GM10248 (cell line): ENCODE results near the gene ASRGL1.

Source experiments
- CTCF ChIA-PET: fragments of 300-600 bp; sonication (Branson Sonifier 250); formaldehyde crosslinking; extraction: SDS; loops from one replicate; lab custom pipeline; 2021; ENCODE audit warnings: antibody characterized with exemption; lab: Yijun Ruan, JAX
- POLR2A ChIA-PET: fragments of 350-650 bp; sonication (Branson Sonifier 250); formaldehyde crosslinking; extraction: SDS; loops from one replicate; lab custom pipeline; 2020; ENCODE audit warnings: antibody characterized with exemption; lab: Yijun Ruan, JAX
- DNase-seq: peaks from one replicate; pipeline ENCODE4 v3.0.0; 2012; ENCODE audit errors: extremely low spot score
- TF ChIP-seq, protein P1 (sequence below): IDR thresholded peaks from 2 replicates; pipeline ENCODE4 v1.5.1; 2012; ENCODE audit warnings: mild to moderate bottlenecking, low read depth; ENCODE audit errors: extremely low read depth, missing control alignments, control extremely low read depth

ASRGL1 gene

DNA sequence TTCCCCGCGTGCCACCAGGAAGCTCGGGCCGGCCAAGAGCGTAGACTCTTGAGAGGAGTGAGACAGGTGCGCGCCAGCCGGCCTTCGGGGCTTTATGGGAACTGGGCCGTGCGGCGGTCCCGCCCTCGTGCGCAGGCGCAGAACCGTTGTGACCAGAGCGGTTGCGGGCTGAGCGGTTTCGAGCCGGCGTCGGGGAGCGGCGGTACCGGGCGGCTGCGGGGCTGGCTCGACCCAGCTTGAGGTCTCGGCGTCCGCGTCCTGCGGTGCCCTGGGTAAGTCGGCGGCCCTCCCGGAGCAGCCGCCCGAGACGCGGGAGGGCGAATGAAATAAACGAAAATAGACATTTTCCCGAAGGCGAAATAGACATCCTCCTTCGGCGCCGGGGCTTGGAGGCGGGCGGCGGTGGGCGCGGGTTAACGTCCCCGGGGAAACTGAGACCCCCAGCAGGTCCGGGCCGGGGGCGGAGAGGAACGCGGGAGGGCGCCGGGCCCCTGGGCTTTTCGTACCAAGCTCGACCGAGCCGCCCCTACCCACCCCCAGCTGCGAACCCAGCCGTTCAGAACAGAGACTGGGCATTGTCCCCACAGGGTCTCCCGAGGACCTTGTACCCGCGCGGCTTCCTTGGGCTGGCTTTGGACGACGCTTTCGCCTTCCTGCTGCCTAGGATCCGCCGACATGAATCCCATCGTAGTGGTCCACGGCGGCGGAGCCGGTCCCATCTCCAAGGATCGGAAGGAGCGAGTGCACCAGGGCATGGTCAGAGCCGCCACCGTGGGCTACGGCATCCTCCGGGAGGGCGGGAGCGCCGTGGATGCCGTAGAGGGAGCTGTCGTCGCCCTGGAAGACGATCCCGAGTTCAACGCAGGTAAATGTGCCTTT, at the start of gene ASRGL1:
Gene ASRGL1 (plus strand): TSS at position 146 of the 879 bp plus-strand sequence. CDS start 530 bp downstream, at position 676.
- CTCF ChIA-PET, result interaction anchor here (0.8 to 1.2 kb wide), 4 partner anchors 15 to 40 kb away, joined by 3 to 4 read pairs (median 3); no protein-coding TSS in a partner anchor
- POLR2A ChIA-PET, result no interaction called here
- TF ChIP-seq, protein P1, sequence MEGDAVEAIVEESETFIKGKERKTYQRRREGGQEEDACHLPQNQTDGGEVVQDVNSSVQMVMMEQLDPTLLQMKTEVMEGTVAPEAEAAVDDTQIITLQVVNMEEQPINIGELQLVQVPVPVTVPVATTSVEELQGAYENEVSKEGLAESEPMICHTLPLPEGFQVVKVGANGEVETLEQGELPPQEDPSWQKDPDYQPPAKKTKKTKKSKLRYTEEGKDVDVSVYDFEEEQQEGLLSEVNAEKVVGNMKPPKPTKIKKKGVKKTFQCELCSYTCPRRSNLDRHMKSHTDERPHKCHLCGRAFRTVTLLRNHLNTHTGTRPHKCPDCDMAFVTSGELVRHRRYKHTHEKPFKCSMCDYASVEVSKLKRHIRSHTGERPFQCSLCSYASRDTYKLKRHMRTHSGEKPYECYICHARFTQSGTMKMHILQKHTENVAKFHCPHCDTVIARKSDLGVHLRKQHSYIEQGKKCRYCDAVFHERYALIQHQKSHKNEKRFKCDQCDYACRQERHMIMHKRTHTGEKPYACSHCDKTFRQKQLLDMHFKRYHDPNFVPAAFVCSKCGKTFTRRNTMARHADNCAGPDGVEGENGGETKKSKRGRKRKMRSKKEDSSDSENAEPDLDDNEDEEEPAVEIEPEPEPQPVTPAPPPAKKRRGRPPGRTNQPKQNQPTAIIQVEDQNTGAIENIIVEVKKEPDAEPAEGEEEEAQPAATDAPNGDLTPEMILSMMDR, result no peak
- peak; percentile 83 for DNase-seq

DNA sequence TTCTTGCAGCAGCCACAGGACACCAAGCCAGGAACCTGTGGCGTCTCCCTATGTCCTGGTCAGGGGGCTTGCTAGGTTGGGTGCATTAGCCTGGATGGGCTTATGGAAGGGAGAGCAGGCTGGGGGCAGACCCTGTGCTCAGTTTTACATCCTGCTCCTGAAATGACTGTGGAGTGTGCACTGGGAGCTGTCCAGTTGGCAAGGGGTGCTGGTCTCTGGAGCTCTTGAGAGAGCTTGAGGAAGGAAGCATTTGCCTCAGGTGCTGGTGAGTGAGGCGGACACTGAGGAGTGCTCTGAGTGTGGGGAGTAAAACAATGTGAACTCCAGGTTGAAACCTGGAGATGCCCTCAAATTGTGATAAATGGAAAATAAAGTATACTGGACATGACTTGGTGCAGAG, 41.7 kb upstream of the ASRGL1 start:
- ChIA-PET POLR2A (no interaction called here), CTCF (no interaction called here)

DNA sequence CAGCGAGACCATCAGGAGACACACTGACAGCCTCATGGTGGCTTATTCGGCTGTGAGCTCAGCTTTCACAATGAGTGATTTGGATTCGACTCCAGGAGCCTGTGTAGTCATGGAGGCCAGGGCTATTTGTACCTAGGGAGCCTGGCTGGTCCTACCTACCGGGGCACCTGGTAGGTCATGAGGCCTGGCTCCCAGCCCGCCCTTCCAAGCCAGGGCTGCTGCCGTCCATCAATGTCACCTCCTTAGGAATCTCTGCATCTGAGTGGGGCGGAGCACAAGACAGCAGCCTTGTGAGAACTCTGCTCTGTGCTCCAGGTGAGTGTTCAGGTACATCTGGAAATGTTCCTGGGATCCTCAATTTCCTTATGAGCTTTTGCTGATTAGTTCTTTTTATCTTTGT, 38.3 kb upstream of the ASRGL1 start, which contains the start of gene SCGB1D4:
Gene SCGB1D4 (minus strand): TSS at position 101 of the 400 bp plus-strand sequence. CDS start 65 bp downstream, at position 36.
- CTCF ChIA-PET, result interaction anchor here (3.9 kb wide), 1 partner anchor 12 kb away, joined by 25 read pairs; no protein-coding TSS in a partner anchor
- POLR2A ChIA-PET, result no interaction called here
- TF ChIP-seq, protein P1, result no peak
- DNase-seq, result no peak

More for the DNA sequence above, 41.7 kb upstream of the ASRGL1 start:
- TF ChIP-seq, protein P1, result no peak
- no peak for DNase-seq

DNA sequence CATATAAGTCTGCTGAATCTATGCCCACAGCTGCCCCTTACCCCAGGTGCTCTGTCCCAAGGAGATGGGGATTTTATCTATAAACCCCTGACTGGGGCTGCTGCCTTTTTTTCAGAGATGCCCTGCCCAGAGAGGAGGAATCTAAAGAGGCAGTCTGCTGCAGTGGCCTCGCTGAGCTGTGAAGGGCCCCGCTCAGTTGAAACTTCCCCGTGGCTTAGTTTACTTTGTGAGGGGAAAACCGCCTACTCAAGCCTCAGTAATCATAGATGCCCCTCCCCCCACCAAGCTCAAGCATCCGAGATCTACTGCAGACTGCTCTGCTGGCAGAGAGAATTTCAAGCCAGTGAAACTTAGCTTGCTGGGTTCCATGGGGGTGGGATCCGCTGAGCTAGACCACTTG, 31.0 kb upstream of the ASRGL1 start:
- CTCF ChIA-PET, result interaction anchor here (1.0 to 1.3 kb wide), 2 partner anchors 9 to 134 kb away, joined by 3 read pairs; no protein-coding TSS in a partner anchor
- POLR2A ChIA-PET, result no interaction called here
- TF ChIP-seq, protein P1, result no peak
- no peak for DNase-seq

DNA sequence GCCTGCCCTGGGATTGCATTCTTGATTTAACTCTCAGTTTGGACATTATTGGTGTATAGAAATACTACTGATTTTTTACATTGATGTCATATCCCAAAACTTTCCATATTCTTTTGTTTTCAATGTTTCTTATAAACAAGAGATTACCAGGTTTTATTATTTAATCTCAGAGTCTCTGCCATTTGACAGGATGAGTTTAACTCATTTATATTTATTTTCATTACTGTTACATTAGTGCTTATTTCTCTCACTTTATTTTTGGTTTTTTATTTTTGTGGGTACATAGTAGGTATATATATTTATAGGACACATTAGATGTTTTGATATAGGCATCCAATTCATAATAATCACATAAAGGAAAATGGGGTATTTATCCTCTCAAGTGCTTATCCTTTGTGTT, 29.3 kb upstream of the ASRGL1 start:
- DNase-seq, result no peak
- ChIA-PET POLR2A (no interaction called here), CTCF (no interaction called here)
- TF ChIP-seq, protein P1, result no peak

DNA sequence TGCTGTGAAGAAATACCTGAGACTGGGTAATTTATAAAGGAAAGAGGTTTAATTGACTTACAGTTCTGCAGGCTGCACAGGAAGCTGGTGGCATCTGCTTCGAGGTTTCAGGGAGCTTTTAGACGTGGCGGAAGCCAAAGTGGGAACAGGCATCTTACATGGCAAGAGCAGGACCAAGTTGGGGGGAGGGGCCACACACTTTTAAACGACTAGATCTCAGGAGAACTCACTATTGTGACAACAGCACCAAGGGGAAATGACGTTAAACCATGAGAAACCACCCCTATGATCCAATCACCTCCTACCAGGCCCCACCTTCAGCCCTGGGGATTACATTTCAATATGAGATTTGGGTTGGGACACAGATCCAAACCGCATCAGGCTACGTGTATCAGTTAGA, 27.3 kb upstream of the ASRGL1 start:
- no peak for DNase-seq
- ChIA-PET CTCF (interaction anchor here (1.1 to 2.4 kb wide), 5 partner anchors 12 to 411 kb away, joined by 3 to 25 read pairs (median 4); no protein-coding TSS in a partner anchor), POLR2A (no interaction called here)
- TF ChIP-seq, protein P1, result no peak
